GM21717 (cell line): ENCODE measurements around the gene ZDHHC1.

Experiments
- ATAC-seq: cut with Tn5 transposase; IDR thresholded peaks from one replicate; pipeline ENCODE4 v1.9.1; 2021; ENCODE audit warnings: mild to moderate bottlenecking, moderate library complexity; ENCODE audit not compliant: unreplicated experiment

ZDHHC1 gene

DNA sequence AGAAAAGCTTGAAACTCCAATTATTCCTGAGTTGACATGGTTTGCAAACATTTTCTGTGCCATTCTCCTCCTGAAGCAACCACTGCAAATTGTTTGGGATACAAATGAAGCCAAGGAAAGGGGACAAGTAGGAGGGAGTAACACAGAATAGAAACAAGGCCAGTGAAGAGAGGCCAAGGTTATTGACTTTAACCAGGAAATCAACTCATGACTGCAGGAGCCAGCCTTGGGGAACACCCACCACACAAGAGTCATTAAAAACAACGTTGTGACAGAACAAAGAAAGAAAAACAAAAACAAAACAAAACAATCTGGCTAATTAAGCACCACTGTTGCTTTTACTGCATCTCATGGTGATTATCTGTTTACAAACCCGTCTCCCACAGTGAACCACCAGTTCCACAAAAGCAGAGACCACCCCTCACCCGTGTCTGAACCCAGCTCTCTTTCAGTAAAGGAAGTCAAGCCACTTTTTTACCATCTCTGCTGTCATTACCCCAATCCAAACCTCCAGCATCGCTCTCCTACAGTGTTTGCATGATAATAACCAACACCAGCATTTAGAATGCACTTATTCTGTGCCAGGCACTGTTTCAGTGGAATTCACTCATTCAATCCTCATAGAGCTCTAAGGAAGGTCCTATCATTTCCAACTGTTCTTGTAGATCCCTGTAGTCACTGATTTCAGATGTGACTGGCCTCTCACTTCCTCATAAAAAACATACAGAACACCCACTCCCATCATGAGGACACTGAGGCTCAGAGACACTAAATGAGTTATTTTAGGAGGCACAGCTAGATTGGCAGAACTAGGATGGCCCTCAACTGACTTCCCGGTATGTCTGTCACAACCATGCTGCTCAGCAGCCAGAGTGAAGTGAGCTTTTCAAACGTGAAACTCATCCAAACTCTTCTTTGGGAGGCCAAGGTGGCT is 2.0 kb downstream of the ZDHHC1 start:
- no peak for ATAC-seq

- no peak for ATAC-seq
Observed at GRCh38 chr16:67412294-67412693, 4.0 kb downstream of the ZDHHC1 start.

DNA sequence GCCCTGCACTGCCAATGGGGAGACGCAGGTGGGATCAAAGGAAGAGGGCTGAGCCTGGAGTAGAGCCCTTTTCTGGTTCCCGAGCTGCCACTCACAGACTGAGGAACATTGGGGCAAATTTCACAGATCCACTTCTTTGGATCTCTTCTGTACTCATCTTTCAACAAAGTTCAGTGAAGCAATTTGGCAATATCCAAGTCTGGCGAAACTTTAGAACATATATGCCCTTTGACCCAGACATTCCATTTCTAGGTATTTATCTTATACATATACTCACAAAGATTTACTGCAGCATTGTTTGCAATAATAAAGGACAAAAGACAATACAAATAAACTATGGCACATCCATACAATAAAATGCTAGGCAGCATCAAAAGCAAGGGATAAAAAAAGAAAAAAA is 4.9 kb downstream of the ZDHHC1 start:
- no peak for ATAC-seq

- no peak for ATAC-seq
Observed at GRCh38 chr16:67409631-67410030, 6.6 kb downstream of the ZDHHC1 start.

DNA sequence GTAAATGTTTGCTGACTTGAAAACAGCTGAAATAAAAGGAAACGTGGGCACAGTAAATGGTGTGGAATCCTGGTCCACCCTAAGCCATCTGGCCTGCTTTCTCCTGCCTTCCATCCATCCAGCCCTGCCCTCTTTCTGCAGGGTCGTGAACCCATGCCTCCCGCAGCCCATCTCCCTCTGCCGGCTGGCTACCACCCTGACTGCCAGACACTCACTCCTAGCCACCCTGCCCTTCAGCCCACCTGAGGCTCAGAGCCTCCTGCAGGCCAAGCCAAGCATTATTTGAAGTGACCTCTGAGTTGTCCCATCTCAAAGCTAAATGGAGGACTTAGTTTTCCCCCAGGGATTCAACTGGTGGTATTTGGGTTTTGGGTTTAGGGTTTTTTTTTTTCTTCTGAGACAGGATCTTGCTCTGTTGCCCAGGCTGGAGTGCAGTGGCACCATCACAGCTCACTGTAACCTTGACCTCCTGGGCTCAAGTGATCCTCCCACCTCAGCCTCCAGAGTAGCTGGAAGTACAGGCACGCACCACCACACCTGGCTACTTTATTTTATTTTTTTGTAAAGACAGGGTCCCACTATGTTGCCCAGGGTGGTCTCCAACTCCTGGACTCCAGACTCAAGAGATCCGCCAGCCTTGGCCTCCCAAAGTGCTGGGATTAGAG is 8.4 kb downstream of the ZDHHC1 start:
- ATAC-seq, result no peak

DNA sequence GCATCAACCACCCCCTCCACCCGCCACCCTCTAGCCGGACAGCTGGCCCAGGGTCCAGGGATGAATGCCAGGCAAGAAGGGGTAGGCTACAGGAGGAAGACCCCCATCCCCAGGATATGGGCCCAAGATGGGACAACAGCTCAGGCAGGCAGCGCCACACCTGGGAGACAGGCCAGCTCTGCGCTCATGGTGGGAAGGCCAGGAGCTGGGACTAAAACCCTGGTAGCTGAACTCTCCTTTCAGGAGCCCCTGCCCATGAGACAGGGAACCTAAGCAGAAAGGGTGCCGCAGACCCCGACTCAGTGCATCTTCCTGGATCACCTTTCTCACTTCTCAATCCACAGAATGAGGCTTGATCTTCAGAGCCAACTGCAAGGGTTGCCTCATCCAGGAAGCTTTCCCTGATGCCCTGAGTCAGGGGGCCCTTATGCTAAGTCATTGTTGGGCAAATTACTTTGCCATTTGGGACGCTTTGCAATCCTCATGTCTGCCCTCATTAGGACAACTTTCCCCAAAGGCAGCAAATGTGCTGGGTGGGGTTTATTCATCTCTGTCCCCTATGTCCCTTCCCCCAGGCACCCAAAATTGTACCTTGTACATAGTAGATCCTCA is 9.0 kb downstream of the ZDHHC1 start:
- no peak for ATAC-seq

DNA sequence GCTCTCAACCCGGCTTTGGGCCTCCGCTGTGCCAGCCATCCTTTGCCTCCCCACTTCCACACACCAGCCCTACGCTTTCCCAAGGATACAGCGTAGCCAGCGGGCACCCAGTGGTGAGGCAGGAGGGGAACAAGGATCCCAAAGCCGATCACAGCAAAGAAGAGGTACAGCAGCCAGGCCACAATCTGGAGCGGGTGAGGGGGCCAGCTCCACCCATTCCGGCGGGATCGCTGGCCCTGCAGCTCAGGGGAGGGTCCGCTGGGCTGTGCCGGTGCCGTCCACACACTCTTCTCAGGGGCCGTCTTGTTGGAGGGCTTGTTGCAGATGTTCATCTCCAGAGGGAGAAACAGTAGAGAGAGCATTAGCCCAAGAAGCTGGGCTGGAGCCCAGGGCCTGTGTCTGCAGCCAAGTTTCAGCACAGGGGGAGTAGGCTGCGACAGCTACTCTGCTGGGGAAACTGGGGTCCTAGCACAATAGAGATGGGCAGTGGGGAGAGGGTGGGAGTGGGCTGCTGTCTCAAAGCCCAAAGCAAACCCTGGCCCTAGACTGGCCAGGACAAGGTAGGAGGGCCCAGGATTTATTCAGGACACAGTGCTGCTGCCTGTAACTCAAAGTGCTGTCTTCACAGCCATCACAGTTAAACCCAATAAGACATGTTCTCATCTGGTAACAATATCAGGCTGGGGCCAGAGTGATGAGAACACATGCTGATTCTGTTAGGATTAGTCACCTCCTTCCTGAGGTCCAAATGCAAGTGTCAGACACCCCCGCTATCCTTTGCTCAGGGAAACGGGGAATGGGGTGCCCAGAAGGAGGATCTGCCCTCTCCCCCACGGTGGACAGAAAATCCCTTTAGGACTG is 9.9 kb downstream of the ZDHHC1 start:
- ATAC-seq, result no peak

DNA sequence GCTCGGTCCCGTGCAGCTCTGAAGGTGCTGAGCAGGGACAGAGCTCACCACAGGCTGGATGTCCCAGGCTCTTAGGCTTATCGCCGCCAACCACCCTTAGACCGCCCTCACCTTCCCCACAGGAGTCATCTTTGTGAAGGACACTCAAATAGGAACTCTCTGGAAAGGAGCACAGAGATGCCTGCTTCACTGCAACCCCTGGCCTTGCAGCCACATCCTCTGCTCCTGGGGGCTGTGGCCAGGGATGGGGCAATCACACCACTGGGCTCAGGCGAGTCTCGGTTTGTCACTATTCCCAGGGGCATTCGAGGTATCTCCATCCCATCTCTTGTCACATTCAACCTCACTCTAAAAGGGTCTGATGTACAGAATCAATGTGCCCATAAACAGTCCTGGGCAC is 10.9 kb downstream of the ZDHHC1 start:
- no peak for ATAC-seq

DNA sequence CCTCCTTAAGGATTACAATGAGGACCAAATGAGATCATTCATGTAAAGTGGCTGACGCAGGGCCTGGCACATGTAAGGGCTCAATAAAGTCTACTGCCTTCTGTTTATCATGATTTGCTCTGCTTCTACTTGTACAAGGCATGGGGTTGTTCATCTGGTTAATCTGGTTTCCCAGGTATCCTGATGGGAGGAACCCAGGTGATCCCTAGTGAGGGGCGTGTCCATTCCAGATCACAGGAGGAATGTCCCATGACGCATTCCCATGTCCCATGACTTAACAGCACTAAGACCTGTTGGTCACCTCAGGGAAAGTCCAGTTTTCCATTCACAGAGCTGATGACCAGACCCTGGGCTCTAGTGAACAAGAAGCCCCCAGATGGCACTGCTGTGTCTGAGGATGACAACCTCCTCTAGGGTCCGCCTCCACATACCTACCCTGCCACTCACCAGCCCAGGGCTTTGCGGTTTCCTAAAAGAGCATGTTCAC is 11.5 kb downstream of the ZDHHC1 start:
- no peak for ATAC-seq

DNA sequence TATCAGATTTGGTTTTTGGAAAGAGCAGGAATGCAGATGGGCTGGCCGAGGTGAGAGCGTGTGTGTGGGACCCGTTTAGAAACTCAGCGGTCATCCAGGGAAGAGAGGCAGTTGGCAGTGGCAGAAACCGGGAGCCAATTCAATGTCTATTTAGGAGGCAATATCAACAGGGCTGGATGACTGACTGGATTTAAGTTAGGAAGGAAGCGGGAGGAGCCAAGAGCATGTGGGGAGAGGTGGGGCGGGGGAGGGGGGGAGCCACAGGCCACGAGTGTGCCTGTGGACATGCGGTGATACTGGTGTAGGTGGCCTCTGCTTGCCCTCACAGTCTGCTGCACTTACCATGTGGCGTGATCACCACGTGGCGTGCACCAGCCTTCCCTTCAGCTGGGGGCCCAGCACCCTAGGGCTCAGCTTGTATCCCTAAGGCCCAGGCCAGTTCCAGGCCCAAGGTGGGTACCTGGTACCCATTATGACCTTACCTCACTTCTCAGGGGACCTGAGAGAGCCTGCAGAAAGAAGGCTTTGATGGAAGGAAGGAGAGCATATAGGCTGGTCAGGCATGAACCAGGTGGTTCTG is 12.2 kb downstream of the ZDHHC1 start:
- no peak for ATAC-seq

DNA sequence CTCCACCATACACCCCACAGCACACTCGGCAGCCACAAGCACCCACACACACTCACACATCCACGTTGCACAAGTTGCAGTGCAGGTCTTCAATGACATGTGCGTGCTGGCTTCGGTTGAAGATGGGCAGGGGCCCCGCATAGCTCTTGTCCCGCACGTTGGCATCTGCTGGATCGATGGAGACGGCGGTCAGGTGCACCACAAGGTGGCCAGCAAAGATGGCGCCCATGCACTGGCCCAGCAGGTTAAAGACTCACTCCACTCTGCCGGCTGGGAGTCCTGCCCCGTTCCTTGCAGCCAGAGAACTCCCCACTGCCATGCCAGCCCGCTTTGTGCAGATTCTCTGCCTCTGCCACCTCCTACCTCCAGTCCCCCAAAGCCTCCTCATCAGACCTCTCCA is 15.4 kb downstream of the ZDHHC1 start:
- no peak for ATAC-seq

DNA sequence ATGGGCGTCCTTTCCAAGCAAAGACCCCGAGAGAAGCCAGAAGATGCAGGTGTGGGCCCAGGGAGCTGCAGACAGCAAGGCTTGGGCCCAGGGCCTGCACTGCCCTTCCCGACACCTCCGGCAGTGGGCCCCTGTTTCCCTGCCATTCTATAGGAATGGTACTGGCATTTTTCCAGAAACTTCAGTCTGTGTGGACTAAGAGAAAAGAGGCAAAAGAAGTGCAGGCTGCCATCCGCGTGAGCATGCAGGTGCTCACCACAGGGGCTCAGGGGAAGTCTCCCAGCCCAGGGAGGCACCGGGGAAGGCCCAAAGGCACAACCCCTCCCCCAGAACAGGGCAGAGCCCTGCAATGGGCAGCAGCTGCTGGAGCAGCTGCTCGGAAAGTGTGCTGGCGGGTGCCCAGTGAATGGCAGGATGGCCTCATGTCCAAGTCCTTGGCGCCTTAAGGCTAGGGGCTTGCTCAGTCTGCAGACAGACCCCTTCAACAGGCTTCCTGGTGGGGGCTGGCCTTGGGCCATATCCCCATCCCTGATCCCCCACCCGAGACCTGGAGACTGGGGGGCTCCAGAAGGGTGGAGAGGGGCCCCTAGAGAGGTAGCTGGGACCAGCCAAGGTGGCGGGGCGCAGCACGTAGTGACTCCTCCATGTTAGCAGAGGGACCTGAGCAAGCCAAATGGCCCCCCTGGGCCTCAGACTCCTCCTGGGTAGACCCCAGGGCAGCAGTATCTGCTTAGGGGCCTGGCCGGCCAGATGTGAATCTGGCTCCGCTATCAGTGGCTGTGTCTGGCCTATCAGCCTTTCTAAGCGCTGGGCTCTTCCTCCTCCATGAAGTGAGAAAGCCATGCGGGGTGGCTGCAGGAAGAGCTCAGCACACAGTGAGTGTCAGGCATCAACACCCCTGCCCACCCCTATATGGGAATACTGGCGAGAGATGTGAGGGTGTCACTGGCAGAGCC is 16.2 kb downstream of the ZDHHC1 start:
- ATAC-seq, result no peak

DNA sequence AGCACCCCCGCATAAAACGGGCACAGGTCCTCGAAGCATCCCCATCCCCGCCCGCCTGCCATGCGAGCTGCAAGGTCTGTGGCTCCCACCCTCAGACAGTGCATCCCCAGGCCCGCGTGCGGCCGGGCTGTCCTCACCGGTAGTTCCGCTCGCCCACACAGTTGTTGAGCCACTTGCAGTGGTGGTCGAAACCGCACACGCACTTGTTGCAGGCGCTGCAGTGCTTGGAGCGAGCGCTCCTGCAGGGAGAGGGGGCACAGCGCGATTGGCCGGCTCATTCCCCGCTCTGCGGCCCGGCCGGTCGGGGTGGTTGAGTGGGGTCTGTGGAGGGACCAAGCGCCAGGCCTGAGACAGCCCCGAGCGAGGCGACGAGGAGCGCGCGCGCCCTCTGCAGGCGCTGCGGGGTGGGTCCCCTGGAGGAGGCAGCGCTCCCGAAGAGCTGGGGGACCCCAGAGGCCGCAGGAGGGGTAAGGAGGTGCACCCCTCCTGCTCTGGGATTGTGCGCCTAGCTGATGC is 17.0 kb downstream of the ZDHHC1 start:
- no peak for ATAC-seq

- no peak for ATAC-seq
Observed at GRCh38 chr16:67398546-67399217, 17.6 kb downstream of the ZDHHC1 start.

GRCh38 chr16:67397812-67398545 is 18.3 kb downstream of the ZDHHC1 start:
- no peak for ATAC-seq

GRCh38 chr16:67397036-67397801 is 19.1 kb downstream of the ZDHHC1 start:
- ATAC-seq, result no peak
